WTC11 (cell line): Measurements from ENCODE around the gene ZFPL1.

Experiments used
- AFF4 ChIP-seq: sonication (generic); formaldehyde crosslinking; IDR thresholded peaks from 2 replicates; pipeline ENCODE4 v1.8.1; 2023; ENCODE audit warnings: mild to moderate bottlenecking, missing genetic modification reagents, borderline replicate concordance
- USF2 ChIP-seq: sonication (generic); formaldehyde crosslinking; IDR thresholded peaks from 2 replicates; pipeline ENCODE4 v1.8.1; 2023; ENCODE audit warnings: mild to moderate bottlenecking, missing genetic modification reagents, moderate library complexity

DNA sequence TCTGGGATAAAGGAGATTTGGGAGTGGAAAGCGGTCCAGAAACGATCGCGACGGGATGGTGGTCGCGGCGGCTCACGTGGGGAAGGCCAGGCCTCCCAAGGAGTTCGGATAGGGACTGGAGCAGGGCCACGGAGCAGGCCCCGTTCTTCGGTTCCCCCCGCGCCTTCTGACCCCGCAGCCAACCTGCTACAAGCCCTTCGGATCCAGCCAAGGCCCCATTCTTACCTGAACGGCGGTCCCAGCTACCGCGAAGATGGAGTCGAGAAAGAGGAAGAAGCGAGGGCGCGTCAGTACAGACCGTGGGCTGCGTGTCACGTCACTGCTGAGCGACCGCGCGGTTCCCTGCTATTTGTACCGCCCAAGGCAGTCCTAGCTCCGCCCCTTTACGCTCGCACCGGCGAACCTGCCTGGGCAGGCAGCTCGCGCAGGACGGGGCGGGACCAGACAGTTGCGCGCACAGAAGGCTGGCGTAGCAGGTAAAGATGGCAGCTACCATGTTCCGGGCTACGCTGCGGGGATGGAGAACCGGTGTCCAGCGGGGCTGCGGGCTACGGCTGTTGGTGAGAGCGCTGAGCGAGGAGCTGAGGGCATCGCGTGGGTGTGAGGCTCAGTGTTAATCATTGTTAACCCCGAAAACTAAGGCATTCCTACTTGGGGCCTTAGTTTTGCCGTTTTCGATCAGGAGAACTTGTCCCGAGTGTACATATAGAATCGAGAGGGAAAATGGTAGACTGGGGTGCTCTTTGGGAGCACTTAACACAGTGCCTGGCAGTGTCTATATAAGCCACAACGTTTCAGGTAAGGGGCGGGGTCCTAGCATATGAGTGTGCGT is 38.1 kb downstream of the ZFPL1 start, which contains the start of the genes FAU and MRPL49:
- TF ChIP-seq USF2 (CRISPR knock-in tag) (no peak), AFF4 (CRISPR knock-in tag) (no peak)
